Psoas muscle (tissue), 8 donors: ENCODE data around the gene CCDC43. TPM values are rescaled to one million over a fixed set of nuclear protein-coding genes. Genes with fewer than 3 reads are reported as not detected.
A peak's percentile ranks its signal among the peaks of the same experiment; 100 is the strongest.
"Not testable (repeated sequence)": the region's sequence is repeated elsewhere in the genome, so short reads cannot be mapped to it uniquely, and the experiment has no call there.

Experiments
- ATAC-seq, 4 donors: fragments of 200-7000 bp; cut with Tn5 transposase; one replicate each; pipeline ENCODE4 v1.9.1; 2020; ENCODE audit warnings: moderate library complexity in 3 of 4, mild to moderate bottlenecking in 2 of 4
- DNase-seq, 2 donors: peaks; one replicate each; pipeline ENCODE4 v3.0.0-alpha.2; 2020
- H3K27ac ChIP-seq: fragments of 200-600 bp; one replicate; pipeline ENCODE4 v1.8.0; 2022
- H3K27me3 ChIP-seq, 3 donors: fragments of 200-600 bp in 1 of 3; one replicate each; pipeline versions ENCODE4 v1.6.1 to v1.8.0; 2013 to 2022; ENCODE audit warnings: low read length in 2 of 3, mild to moderate bottlenecking in 2 of 3, moderate library complexity in 1 of 3; ENCODE audit not compliant: insufficient read depth in 3 of 3
- H3K36me3 ChIP-seq, 2 donors: fragments of 200-600 bp in 1 of 2; one replicate each; pipeline versions ENCODE4 v1.6.1 to v1.8.0; 2013 to 2022; ENCODE audit warnings: low read depth in 1 of 2, mild to moderate bottlenecking in 1 of 2, moderate library complexity in 1 of 2; ENCODE audit not compliant: insufficient read depth in 1 of 2
- H3K4me1 ChIP-seq: fragments of 200-600 bp; one replicate; pipeline ENCODE4 v1.8.0; 2022
- H3K4me3 ChIP-seq: fragments of 200-600 bp; one replicate; pipeline ENCODE4 v1.8.0; 2022; ENCODE audit warnings: mild to moderate bottlenecking
- H3K9me3 ChIP-seq: fragments of 200-600 bp; one replicate; pipeline ENCODE4 v1.8.0; 2022
- WGBS, 3 donors: extraction: QIAGEN DNeasy Blood & Tissue Kit; methylation state at CpG; one replicate each; pipeline versions ENCODE4 v1.1.6 to v1.1.7; 2013; 5-methylcytosine and 5-hydroxymethylcytosine counted together
- intact Hi-C, 2 donors: fragments of 100-400 bp; cut with DNase I; formaldehyde crosslinking; loops; one replicate each; pipeline versions ENCODE4 v1.11.0 to v1.14.2; 2022
- polyA plus RNA-seq, 3 donors: library from polyadenylated mRNA; stranded (reverse); fragments of 200-250 nt; gene quantifications; one replicate each; pipeline ENCODE4 v1.2.3, GENCODE V29; 2013
- total RNA-seq, 4 donors: library from RNA; stranded (reverse); fragmentation: NEBNext Ultra II Directional in 2 of 4; extraction: Animal tissue kit (Norgen Biotek cat#: 25700) in 2 of 4; gene quantifications; one replicate each; pipeline versions ENCODE4 v1.2.1 to v1.2.4, GENCODE V29; 2021 to 2023
- TF ChIP-seq, protein P1 (sequence below): fragments of 200-600 bp; IDR thresholded peaks from one replicate; pipeline ENCODE4 v1.8.0; 2022; ENCODE audit warnings: antibody characterized with exemption
- donor health status: healthy with polysubstance abuse.
- donor health status: DM: no; HTN: no; CAD: no; lungs with moderate emphysema.
- donor health status: Bipolar disorder and iron deficiency.
- donor health status: healthy.
- donor health status: DM: yes; HTN: yes; CAD: no.
- donor health status: DM: no; HTN: no; CAD: no.
- donor health status: DM: no; HTN: no; CAD: no.
- donor health status: DM: yes; HTN: yes; CAD: no.

CCDC43 gene
- total and polyA plus RNA-seq, 7 donors, result 32.6 to 59.6 (median 42.5) TPM

DNA sequence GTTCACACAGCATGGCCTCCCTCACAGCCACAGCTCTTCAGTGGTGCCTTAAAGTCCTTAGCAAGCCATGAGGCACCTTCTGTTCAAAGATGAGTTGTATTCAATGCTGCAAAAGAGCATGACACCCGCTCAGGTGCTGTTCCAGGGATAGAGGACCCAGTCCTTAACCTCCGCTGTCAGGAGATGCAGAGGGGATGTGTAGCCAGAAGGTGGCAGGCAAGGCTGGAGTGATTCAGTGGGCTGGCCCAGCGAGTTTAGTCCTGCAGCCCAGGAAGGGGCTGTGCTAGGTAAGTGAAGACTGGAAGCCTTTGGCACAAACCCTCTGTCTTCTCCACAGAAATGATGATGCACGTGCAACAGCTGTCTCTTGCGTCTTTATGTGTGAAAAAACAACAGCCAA, 44.2 kb upstream of the CCDC43 start:
- ATAC-seq, result no peak
- 68 to 78% (median 74%) methylated on average over 5 of the region's 5 CpGs for WGBS, 3 donors

DNA sequence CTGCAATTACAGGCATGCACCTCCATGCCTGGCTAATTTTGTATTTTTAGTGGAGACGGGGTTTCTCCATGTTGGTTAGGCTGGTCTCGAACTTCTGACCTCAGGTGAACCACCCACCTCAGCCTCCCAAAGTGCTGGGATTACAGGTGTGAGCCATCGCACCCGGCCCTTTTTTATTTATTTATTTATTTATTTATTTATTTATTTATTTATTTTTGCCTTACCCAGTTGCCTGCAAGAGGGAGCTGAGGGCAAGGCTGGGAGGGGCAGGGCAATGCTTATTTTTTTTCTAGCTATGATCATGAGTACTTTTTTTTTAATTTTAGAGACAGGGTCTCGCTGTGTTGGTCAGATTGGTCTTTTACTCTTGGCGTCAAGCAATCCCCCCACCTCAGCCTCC, 36.5 kb upstream of the CCDC43 start:
- 94 to 95% (median 95%) methylated on average over 6 of the region's 6 CpGs for WGBS, 3 donors

More for the DNA sequence above, 44.2 kb upstream of the CCDC43 start:
- TF ChIP-seq, protein P1, sequence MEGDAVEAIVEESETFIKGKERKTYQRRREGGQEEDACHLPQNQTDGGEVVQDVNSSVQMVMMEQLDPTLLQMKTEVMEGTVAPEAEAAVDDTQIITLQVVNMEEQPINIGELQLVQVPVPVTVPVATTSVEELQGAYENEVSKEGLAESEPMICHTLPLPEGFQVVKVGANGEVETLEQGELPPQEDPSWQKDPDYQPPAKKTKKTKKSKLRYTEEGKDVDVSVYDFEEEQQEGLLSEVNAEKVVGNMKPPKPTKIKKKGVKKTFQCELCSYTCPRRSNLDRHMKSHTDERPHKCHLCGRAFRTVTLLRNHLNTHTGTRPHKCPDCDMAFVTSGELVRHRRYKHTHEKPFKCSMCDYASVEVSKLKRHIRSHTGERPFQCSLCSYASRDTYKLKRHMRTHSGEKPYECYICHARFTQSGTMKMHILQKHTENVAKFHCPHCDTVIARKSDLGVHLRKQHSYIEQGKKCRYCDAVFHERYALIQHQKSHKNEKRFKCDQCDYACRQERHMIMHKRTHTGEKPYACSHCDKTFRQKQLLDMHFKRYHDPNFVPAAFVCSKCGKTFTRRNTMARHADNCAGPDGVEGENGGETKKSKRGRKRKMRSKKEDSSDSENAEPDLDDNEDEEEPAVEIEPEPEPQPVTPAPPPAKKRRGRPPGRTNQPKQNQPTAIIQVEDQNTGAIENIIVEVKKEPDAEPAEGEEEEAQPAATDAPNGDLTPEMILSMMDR, result no peak
- Histone ChIP-seq H3K27me3 (no peaks in the 10 kb centered on the region), H3K27ac (no peak overlapping the region), H3K4me3 (no peak overlapping the region), H3K9me3 (no peaks in the 10 kb centered on the region), H3K36me3 (peaks cover 0 to 13% of the 10 kb centered on the region in 2 donors), H3K4me1 (no peaks in the 10 kb centered on the region)
- intact Hi-C loops, result no loop called here
- no peak for DNase-seq

GRCh38 chr17:44722254-44722653, 32.7 kb upstream of the CCDC43 start:
- Histone ChIP-seq H3K36me3 (peaks cover 0 to 10% of the 10 kb centered on the region in 2 donors), H3K27ac (no peak overlapping the region), H3K4me3 (no peak overlapping the region), H3K27me3 (no peaks in the 10 kb centered on the region), H3K9me3 (no peaks in the 10 kb centered on the region), H3K4me1 (no peaks in the 10 kb centered on the region)
- 86 to 93% (median 90%) methylated on average over 5 of the region's 5 CpGs for WGBS, 3 donors
- ATAC-seq (no peak), DNase-seq (no peak)
- intact Hi-C loops, result no loop called here
- TF ChIP-seq, protein P1, result no peak

More for the DNA sequence above, 36.5 kb upstream of the CCDC43 start:
- H3K4me3 ChIP-seq, ATAC-seq, H3K27ac ChIP-seq, intact Hi-C loops, H3K27me3 ChIP-seq, H3K9me3 ChIP-seq, DNase-seq, H3K4me1 ChIP-seq: not testable (repeated sequence)
- peaks cover 0 to 14% of the 10 kb centered on the region in 2 donors for H3K36me3 ChIP-seq

- Histone ChIP-seq H3K4me3 (no peak overlapping the region), H3K4me1 (no peaks in the 10 kb centered on the region), H3K27ac (no peak overlapping the region), H3K36me3 (peaks cover 0 to 7% of the 10 kb centered on the region in 2 donors), H3K27me3 (no peaks in the 10 kb centered on the region), H3K9me3 (no peaks in the 10 kb centered on the region)
- WGBS, 3 donors, result 98 to 100% (median 100%) methylated on average over 1 of the region's 1 CpG
- TF ChIP-seq, protein P1, result no peak
- ATAC-seq (no peak), DNase-seq (no peak)
- intact Hi-C loops, result no loop called here
These were observed 29.9 kb upstream of the CCDC43 start for GRCh38 chr17:44719444-44719843.

DNA sequence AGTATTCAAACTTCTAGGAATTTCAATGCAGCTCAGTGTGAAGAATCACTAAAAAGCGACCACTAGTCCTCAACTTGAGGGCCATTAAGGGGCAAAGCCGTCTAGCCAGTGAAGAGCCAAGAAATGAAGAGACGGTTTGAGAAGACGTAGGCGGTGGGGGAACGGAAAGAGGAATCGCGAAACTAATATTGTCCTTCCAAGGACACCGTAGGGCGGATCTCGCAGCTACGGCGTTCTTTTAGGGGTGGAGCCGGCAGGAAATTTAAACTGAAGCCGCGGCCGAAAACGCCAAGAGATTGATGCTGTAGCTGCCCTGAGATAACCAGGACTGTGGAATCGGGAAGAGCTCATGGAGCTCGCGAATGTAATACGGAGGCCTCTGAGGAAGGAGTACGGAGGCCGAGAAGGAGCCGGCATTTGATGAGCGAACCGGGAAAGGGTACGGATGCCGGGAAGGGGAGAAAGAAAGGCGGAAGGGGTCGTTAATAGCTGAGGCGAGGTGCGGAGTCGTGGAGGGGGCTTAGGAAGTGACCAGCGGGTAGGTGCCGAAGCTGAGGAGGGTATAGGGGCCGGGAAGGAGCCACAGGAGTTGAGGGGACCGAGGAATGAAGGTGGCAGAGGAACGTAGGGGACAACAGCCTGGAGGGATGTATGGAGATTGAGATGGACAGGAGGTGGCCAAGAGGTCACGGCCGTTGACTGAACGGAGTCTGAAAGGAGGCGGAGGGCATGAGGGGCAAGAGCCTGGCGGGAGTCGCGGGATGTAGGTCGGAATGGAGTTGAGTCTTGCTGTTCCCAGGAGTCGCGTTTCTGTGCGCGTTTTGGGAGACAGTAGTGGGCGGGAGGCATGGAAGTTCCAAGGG, 19.1 kb upstream of the CCDC43 start, which contains the start of gene DBF4B:
Gene DBF4B, plus strand, starts transcription at position 265 of the 863 bp plus-strand sequence. Its CDS starts 156 bp downstream, at position 421.
- TF ChIP-seq, protein P1, result no peak
- 0 to 1% (median 0%) methylated on average over 52 of the region's 52 CpGs for WGBS, 3 donors
- Histone ChIP-seq H3K4me1 (peaks cover 3% of the 10 kb centered on the region), H3K27me3 (no peaks in the 10 kb centered on the region), H3K36me3 (no peaks in the 10 kb centered on the region), H3K4me3 (peak within 1 kb of the TSS; percentile 91), H3K9me3 (no peaks in the 10 kb centered on the region), H3K27ac (peak within 1 kb of the TSS; percentile 84)
- peak; percentile 69 to 83 for DNase-seq
- intact Hi-C loops, result no loop called here
- peak; percentile 87 to 96 (median 92) for ATAC-seq
